Endothelial cell (in vitro differentiated cells): Measurements from ENCODE around the gene METTL23. TPM values are rescaled to one million over a fixed set of nuclear protein-coding genes. Genes with fewer than 3 reads are reported as not detected.
A peak's percentile ranks its signal among the peaks of the same experiment; 100 is the strongest.

Source experiments
- DNase-seq: peaks from one replicate; pipeline ENCODE4 v3.0.0; 2021; ENCODE audit warnings: low spot score
- H3K27ac Mint-ChIP-seq: one replicate; pipeline ENCODE4 v1.8.0; 2021; ENCODE audit warnings: mixed read lengths, inconsistent platforms; ENCODE audit not compliant: unreplicated experiment
- H3K27me3 Mint-ChIP-seq: one replicate; pipeline ENCODE4 v1.8.0; 2021; ENCODE audit warnings: mild to moderate bottlenecking, moderate library complexity, mixed read lengths, inconsistent platforms; ENCODE audit not compliant: unreplicated experiment
- H3K36me3 Mint-ChIP-seq: one replicate; pipeline ENCODE4 v1.8.0; 2021; ENCODE audit warnings: mild to moderate bottlenecking, low read depth, mixed read lengths, inconsistent platforms; ENCODE audit not compliant: unreplicated experiment
- H3K4me1 Mint-ChIP-seq: one replicate; pipeline ENCODE4 v1.8.0; 2021; ENCODE audit warnings: mild to moderate bottlenecking, mixed read lengths, inconsistent platforms; ENCODE audit not compliant: unreplicated experiment
- H3K4me3 Mint-ChIP-seq: one replicate; pipeline ENCODE4 v1.8.0; 2021; ENCODE audit warnings: mild to moderate bottlenecking, mixed read lengths, inconsistent platforms; ENCODE audit not compliant: unreplicated experiment
- H3K9me3 Mint-ChIP-seq: one replicate; pipeline ENCODE4 v1.8.0; 2021; ENCODE audit warnings: mixed read lengths, inconsistent platforms; ENCODE audit not compliant: unreplicated experiment
- total RNA-seq: library from RNA; stranded (reverse); fragmentation: NEBNext Ultra II Directional; extraction: Animal tissue kit (Norgen Biotek cat#: 25700); gene quantifications from one replicate; pipeline ENCODE4 v1.2.1, GENCODE V29; 2021; ENCODE audit not compliant: unreplicated experiment
- TF ChIP-seq, protein P1 (sequence below): fragments of 200-600 bp; sonication (generic); IDR thresholded peaks from one replicate; pipeline ENCODE4 v1.5.0; 2021; ENCODE audit warnings: antibody characterized with exemption; ENCODE audit not compliant: unreplicated experiment

Gene METTL23
- total RNA-seq, 1 donor from 2014 or later, result 30.5 TPM

GRCh38 chr17:76681222-76682137 lies 45.2 kb upstream of the METTL23 start:
- Mint-ChIP-seq H3K9me3 (no peaks in the 10 kb centered on the region), H3K27me3 (peaks cover 4% of the 10 kb centered on the region), H3K4me3 (no peak overlapping the region), H3K4me1 (no peaks in the 10 kb centered on the region), H3K36me3 (peaks cover 9% of the 10 kb centered on the region), H3K27ac (peak overlapping the region; percentile 30)
- TF ChIP-seq, protein P1, sequence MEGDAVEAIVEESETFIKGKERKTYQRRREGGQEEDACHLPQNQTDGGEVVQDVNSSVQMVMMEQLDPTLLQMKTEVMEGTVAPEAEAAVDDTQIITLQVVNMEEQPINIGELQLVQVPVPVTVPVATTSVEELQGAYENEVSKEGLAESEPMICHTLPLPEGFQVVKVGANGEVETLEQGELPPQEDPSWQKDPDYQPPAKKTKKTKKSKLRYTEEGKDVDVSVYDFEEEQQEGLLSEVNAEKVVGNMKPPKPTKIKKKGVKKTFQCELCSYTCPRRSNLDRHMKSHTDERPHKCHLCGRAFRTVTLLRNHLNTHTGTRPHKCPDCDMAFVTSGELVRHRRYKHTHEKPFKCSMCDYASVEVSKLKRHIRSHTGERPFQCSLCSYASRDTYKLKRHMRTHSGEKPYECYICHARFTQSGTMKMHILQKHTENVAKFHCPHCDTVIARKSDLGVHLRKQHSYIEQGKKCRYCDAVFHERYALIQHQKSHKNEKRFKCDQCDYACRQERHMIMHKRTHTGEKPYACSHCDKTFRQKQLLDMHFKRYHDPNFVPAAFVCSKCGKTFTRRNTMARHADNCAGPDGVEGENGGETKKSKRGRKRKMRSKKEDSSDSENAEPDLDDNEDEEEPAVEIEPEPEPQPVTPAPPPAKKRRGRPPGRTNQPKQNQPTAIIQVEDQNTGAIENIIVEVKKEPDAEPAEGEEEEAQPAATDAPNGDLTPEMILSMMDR, result peak; percentile 67
- DNase-seq, result peak; percentile 86

DNA sequence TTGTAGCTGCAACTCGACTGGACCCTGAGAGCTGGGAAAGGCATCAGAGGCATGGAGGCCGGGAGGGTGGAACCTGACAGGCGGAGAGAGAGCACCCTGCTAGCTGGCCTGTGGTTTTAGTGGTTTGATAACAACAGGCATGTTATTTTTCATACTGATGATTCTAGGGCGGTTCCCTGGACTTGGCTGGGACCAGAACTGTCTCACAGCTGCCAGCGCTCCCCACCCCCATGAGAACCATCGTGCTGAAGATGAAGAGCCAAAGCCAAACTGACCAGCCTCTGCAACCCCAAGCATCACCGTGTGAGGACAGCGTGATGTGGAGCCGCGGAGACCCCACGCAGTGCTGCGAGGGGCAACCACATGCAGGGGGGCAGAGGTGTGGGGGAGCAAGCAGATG lies 44.3 kb upstream of the METTL23 start:
- Mint-ChIP-seq H3K4me1 (no peaks in the 10 kb centered on the region), H3K36me3 (peaks cover 9% of the 10 kb centered on the region), H3K9me3 (no peaks in the 10 kb centered on the region), H3K4me3 (peak overlapping the region; percentile 51), H3K27me3 (peaks cover 4% of the 10 kb centered on the region), H3K27ac (no peak overlapping the region)
- TF ChIP-seq, protein P1, result no peak
- no peak for DNase-seq

DNA sequence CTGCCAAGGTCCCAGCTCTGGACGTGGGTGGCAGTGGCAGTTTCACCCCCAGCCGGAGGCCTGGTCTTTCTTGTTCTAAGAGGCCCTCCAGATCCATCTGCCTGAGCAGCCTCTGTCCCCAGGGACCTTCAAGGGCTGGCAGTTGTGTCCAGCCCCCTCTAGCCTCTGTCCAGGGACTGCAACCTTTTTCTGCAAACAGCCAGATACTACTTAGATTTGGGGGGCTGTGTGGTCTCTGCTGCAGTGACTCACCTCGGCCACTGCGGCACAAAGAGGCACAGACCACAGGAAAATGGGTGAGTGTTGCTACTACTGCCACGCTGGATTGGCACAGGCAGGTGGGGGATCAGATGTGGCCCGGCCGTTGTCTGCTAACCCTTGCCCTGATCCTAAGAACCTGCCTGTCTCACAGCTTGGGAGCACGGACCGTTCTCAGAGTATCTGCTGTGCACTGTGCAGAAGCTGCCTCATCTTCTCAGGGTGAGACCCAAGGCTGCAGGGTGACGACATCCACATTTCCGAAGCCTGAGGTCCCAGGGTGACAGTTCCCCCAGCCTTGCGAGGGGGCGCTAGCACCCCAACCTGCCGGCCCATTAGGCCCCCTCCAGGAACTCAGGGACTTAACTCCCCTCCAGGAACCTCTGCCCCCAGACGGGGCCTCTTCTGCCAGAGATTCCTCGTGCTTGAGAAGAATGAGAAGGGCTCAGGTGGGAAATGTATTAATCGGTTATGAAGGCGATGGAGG lies 43.5 kb upstream of the METTL23 start:
- Mint-ChIP-seq H3K4me3 (no peak overlapping the region), H3K27me3 (peaks cover 4% of the 10 kb centered on the region), H3K36me3 (peaks cover 9% of the 10 kb centered on the region), H3K4me1 (no peaks in the 10 kb centered on the region), H3K9me3 (no peaks in the 10 kb centered on the region), H3K27ac (no peak overlapping the region)
- TF ChIP-seq, protein P1, result peak; percentile 24
- no peak for DNase-seq

DNA sequence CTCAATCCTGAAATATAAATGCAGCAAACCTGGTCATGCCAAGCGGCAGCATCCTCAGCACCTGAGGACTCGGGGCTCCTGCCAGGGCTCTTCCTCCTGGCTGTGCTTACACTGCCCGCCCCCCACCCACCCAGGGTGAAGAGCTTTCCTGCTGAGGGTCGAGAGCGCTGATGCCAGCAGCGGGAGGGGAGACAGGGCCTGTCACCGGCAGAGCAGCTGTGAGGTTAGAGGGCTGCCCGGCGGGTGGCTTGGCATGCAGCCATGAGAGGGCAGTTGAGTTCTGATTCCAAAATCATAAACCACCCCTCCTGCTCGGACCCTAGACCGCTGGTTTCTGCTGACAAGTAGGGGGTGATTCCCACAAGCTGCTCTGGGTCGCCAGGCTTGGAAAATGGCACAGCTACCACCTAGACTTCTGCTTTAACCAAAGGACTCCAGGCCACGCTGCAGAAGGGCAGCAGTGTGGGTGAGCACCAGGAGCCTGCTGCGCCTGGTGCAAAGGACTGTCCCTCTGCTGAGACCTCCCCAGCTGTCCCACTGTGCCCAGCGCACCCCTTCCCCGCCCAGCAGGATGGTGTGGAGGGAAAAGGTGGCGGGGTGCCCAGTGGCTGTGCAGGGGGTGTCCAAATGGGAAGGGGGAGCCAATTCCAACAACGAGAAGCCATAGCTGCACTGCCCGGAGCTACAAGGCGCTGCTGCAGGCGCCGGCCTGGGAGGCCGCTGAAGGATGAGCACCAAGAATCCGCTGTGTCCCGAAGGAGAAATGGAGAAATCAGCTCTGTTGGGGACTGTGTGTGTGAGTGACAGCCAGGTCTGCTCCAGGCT lies 42.5 kb upstream of the METTL23 start:
- Mint-ChIP-seq H3K4me1 (peaks cover 4% of the 10 kb centered on the region), H3K27ac (no peak overlapping the region), H3K4me3 (no peak overlapping the region), H3K9me3 (no peaks in the 10 kb centered on the region), H3K27me3 (peaks cover 8% of the 10 kb centered on the region), H3K36me3 (peaks cover 9% of the 10 kb centered on the region)
- TF ChIP-seq, protein P1, result no peak
- no peak for DNase-seq
